ES-I3 (cell line): ENCODE data around the gene ABHD5.
"Not testable (repeated sequence)": the region's sequence is repeated elsewhere in the genome, so short reads cannot be mapped to it uniquely, and the experiment has no call there.

Source experiments
- H3K36me3 ChIP-seq: 2 replicates; pipeline ENCODE4 v1.6.1; 2013; ENCODE audit warnings: mild to moderate bottlenecking, low read length, control low read depth, moderate library complexity; ENCODE audit not compliant: insufficient read depth
- H3K4me1 ChIP-seq: 2 replicates; pipeline ENCODE4 v1.6.1; 2013; ENCODE audit warnings: mild to moderate bottlenecking, control low read depth, low read length; ENCODE audit not compliant: insufficient read depth
- H3K9ac ChIP-seq: 2 replicates; pipeline ENCODE4 v1.6.1; 2013; ENCODE audit warnings: low read depth, mild to moderate bottlenecking, low read length, moderate library complexity
- H3K9me3 ChIP-seq: 2 replicates; pipeline ENCODE4 v1.6.1; 2013; ENCODE audit warnings: mild to moderate bottlenecking, low read length, moderate library complexity; ENCODE audit not compliant: control insufficient read depth, insufficient read depth

Gene ABHD5

DNA sequence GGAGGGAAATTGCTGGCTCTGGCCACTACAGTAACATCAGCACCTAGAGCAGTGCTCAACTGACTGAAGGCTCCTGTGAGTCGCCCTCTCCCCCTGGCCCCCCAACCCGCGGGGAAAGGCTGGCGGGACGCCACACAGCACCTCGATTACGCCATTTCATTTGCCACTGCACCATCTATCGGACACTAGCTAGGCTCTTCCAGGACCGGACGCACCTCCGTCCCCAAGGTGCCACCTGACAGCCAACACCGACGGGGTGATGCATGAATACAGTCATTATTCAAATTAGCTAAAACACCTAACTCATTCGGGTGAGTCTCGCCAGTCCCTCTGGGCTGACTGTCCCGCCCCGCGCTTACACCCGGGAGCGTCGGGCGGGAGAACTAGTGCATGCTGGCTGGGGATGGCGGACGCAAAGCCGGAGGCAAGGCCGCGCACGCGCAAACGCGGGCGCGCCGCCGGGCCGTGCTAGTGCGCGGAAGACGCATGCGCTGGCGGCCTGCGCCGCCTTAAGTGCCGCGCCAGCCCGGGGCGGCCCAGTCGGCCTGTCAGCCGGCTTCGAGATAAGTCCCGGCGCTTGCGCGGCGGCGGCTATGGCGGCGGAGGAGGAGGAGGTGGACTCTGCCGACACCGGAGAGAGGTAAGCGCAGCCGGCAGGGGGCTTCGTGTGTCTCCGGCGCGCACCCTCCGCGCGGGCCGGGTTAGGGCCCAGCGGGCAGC lies at the start of gene ABHD5:
TSS of gene ABHD5 (plus strand) at position 539 of the 720 bp plus-strand sequence. CDS start at position 594, 55 bp downstream.
- Histone ChIP-seq H3K9me3 (no peaks in the 10 kb centered on the region), H3K4me1 (peaks cover 21% of the 10 kb centered on the region), H3K9ac (peak within 1 kb of the TSS; percentile 67), H3K36me3 (no peaks in the 10 kb centered on the region; the same call in 1 of the 2 replicates)

DNA sequence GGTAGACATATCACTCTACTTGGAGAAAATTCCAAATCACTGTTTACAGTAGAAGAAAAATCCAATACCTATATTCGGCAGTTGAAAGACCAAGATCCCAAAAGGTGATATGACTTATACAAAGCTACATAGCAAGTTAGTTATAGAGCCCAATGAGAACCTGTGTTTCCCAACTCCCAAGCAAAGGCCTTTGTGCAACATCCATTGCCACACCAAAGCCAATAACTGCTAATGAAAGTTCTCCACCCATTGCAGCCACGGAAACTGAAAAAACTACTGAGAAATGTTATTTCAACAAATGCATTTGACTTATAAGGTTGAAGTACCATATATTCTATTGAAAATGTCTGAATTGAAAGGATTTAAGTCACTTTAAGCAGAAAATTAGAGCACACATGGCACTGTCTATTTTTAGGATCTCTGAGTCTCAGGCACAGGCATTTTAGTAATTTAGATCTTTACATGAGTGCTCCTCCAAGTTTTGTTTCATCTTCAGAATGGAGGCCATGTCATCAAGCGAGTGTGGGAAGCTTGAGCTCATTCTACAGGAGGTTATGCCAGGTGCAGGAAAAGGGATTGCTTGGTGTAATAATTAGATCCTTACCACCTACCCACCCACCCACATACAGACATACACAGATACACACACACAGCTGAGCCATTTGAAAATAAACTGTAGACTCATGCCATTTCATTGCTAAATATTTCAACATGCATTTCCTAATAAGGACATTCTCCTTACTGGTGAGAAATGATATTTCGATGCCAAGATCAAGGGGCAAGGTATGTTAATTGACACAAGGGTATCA lies 49.2 kb upstream of the ABHD5 start:
- no peak overlapping the region for H3K9ac ChIP-seq
- H3K9me3 ChIP-seq = no peaks in the 10 kb centered on the region
- H3K4me1 ChIP-seq = 0 out of 2 replicates have a peak, but pooled peaks cover 4% of the 10 kb centered on the region
- H3K36me3 ChIP-seq = no peaks in the 10 kb centered on the region

DNA sequence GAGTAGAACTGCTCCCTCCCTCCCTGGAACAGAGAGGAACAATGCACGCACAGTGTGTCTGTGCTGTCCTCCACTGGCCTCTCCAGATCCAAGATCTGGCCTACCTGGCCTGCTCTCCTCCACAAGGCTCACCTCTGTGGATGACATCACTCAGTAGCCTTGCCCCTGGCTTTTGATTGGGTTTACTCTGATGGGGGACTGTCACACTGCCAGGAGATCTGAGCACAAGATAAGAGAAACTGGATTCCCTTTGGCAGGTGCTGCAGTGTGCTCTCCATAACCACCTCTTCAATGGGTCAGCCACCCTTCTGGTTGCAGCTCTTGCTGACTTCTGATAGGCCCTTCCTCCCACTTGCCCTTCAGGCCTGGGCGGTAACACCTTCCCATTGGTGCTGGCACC lies 46.3 kb upstream of the ABHD5 start:
- H3K9me3 ChIP-seq = no peaks in the 10 kb centered on the region
- H3K36me3 ChIP-seq = no peaks in the 10 kb centered on the region
- no peak overlapping the region for H3K9ac ChIP-seq
- H3K4me1 ChIP-seq = peaks cover 2% of the 10 kb centered on the region; the same call in 1 of the 2 replicates

DNA sequence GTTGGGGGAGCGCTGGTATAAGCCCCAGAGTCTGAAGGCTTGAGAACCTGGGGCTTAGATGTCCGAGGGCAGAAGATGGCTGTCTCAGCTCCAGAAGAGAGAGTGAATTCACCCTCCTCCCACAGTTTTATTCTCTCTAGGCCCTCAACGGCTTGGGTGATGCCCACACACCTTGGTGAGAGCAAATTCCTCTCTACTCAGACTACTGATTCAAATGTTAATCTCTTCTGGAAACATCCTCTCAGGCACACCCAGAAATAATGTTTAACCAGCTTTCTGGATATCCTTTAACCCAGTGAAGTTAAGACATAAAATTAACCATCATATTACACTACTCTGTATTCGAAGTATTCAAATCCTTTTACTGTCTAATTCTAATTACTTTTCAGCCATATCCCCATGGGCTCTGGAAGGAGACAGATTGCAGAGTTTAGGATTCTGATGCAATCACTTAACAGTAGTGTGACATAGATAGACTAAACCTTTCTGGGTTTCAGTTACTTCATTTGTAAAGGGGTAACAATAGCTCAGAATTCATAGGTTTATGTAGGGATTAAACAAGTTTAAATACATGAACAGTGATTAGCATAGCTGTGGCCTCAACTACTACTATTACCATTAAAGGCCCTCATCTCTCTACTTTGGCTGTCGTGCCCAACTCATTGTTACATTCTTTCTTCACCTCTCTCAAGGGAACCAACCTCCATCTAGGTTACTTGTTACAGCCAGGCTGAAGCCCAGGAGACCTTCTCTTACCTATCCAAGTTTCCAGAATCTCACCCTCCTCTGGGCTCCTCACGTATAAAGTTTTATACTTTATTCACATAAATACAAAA lies 43.2 kb upstream of the ABHD5 start:
- Histone ChIP-seq H3K36me3 (no peaks in the 10 kb centered on the region), H3K9ac (no peak overlapping the region), H3K4me1 (peaks cover 2% of the 10 kb centered on the region; the same call in 1 of the 2 replicates), H3K9me3 (no peaks in the 10 kb centered on the region)

DNA sequence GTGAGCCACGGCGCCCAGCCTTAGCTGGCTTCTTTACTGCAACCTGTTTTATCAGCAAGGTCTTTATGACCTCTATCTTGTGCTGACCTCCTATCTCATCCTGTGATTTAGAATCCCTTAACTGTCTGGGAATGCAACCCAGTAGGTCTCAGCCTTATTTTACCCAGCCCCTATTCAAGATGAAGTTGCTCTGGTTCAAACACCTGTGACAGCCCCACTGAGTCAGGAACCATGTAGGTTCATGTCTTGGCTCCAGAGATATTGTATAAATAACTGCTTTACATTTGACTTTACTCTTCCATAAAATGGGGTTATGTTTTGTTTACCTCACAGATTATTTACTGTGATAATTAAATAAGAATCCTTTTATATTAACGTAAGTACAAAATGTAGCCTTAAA lies 41.8 kb upstream of the ABHD5 start:
- no peaks in the 10 kb centered on the region for H3K36me3 ChIP-seq
- peaks cover 2% of the 10 kb centered on the region; the same call in 1 of the 2 replicates for H3K4me1 ChIP-seq
- H3K9ac ChIP-seq = no peak overlapping the region
- H3K9me3 ChIP-seq = no peaks in the 10 kb centered on the region

DNA sequence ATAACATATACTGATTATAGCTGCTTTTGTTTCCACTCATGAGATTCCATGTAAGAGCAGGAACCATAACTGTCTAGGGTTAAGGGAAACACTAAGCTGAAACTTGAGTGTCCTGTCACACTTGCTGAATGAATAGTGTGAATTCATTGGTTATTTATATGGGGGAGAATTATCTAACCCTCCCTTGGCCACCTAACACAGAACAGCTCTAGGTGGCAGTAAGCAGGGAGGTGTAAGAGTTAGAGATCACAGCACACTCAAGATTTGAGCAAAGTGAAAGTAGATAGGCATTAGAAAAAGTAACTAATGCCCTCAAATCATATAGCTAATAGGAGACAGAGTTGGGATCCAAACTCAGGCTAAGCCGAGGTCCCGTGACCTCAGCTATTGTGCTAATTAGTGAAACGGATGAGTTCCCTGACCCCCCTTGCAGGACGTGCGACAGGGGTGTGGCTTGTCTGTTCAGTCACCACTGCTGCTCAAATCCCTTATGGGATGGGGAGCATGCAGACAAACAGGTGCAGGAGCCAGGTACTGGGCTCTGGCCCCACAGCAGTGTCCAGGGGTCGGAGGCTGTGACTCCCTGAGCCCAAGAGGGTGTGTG lies 41.3 kb upstream of the ABHD5 start:
- H3K9me3 ChIP-seq = no peaks in the 10 kb centered on the region
- H3K4me1 ChIP-seq = peaks cover 2% of the 10 kb centered on the region; the same call in 1 of the 2 replicates
- no peak overlapping the region; the same call in 1 of the 2 replicates for H3K9ac ChIP-seq
- H3K36me3 ChIP-seq = no peaks in the 10 kb centered on the region

DNA sequence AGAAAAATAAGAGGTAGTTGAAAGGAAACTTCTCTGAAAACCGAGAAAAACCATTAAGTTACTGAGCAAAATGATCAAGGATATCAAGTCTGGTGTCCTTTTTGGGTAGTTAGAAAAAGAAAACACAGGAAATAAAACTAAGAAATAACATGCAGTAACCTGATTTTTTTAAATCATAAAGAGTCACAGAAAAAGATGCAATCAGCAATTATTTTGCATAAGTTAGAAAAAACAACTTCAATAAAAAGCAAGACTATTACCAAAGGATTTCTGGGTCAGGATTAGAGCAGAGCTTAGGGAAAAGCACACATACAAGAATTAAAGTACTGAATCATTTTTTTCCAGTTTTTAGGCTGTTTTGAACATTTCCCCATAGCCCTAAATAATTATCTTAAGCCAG lies 40.4 kb upstream of the ABHD5 start:
- no peaks in the 10 kb centered on the region for H3K36me3 ChIP-seq
- H3K9me3 ChIP-seq = no peaks in the 10 kb centered on the region
- no peak overlapping the region for H3K9ac ChIP-seq
- peaks cover 2% of the 10 kb centered on the region; the same call in 1 of the 2 replicates for H3K4me1 ChIP-seq

DNA sequence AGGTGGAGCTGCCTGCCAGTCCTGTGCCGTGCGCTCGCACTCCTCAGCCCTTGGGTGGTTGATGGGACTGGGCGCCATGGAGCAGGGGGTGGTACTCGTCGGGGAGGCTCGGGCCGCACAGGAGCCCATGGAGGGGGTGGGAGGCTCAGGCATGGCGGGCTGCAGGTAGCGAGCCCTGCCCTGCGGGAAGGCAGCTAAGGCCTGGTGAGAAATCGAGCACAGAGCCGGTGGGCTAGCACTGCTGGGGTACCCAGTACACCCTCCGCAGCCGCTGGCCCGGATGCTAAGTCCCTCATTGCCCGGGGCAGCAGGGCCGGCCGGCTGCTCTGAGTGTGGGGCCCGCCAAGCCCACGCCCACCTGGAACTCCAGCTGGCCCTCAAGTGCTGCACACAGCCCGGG lies 34.3 kb upstream of the ABHD5 start:
- H3K9me3 ChIP-seq, H3K36me3 ChIP-seq, H3K9ac ChIP-seq, H3K4me1 ChIP-seq: not testable (repeated sequence)

DNA sequence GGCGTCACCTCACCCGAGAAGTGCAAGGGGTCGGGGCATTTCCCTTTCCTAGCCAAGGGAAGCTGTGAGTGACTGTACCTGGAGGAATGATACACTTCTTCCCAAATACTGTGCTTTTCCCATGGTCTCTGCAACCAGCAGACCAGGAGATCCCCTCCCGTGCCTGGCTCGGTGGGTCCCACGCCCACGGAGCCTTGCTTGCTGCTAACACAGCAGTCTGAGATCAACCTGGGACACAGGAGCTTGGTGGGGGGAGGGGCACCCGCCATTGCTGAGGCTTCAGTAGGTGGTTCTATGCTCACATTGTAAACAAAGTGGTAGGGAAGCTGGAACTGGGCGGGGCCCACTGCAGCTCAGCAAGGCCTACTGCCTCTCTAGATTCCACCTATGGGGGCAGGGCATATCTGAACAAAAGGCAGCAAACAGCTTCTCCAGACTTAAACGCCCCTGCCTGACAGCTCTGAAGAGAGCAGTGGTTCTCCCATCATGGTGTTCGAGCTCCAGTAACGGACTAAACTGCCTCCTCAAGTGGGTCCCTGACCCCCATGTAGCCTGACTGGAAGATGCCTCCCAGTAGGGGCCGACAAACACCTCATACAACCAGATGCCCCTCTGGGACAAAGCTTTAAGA lies 31.4 kb upstream of the ABHD5 start:
- Histone ChIP-seq H3K4me1 (no peaks in the 10 kb centered on the region), H3K36me3 (no peaks in the 10 kb centered on the region), H3K9ac (no peak overlapping the region), H3K9me3 (no peaks in the 10 kb centered on the region)

DNA sequence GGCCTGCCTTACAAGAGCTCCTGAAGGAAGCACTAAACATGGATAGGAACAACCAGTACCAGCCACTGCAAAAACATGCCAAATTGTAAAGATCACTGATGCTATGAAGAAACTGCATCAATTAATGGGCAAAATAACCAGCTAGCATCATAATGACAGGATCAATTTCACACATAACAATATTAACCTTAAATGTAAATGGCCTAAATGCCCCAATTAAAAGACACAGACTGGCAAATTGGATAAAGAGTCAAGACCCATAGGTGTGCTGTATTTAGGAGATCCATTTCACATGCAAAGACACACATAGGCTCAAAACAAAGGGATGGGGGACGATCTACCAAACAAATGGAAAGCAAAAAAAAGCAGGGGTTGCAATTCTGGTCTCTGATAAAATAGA lies 29.4 kb upstream of the ABHD5 start:
- H3K9ac ChIP-seq, H3K36me3 ChIP-seq, H3K9me3 ChIP-seq, H3K4me1 ChIP-seq: not testable (repeated sequence)

DNA sequence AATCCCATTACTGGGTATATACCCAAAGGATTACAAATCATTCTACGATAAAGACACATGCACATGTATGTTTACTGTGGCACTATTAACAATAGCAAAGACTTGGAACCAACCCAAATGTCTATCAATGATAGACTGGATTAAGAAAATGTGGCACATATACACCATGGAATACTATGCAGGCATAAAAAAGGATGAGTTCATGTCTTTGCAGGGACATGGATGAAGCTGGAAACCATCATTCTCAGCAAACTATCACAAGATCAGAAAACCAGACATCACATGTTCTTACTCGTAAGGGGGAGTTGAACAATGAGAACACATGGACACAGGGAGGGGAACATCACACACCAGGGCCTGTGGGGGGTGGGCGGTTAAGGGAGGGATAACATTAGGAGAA lies 25.7 kb upstream of the ABHD5 start:
- not testable (repeated sequence) for H3K9ac ChIP-seq, H3K9me3 ChIP-seq, H3K4me1 ChIP-seq, H3K36me3 ChIP-seq

DNA sequence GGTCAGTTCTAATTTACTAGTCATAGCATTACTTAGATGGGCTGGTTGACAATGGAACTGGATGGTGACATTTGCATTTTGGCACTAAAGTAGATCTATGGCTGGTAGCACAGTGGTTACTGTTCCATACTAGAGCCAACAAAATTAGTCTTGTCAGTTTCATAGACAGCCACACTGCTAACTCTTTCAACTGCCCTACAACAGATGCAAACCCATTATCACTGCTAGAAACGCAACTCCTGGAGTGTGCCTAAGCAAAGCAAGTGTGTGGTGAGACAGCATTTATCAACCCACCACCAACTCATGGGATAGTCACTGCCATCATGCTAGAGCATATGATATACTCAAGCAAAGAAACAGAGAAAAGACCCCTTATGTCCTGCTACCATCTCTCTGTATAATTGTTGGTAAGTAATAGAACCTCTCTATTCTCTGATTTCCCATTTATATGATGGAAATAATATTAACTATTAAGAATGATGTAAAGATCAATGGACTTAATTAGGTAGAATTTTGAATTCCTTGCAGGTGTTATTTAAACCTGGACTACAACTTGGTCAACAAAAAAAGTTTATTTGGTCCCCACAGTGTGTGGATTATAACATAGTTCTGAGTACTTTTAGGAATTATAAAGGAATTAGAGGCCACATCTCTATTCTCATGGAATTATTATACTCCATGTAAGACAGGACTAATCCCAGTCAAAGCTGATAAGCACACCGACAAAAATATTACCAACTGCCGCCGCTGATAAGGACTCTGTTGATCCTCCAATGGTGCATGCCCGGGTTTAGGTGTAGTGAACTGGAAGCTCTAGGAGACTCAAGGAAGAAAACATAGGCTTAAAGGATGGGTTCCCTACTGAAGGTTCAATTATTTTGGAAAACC lies 19.9 kb upstream of the ABHD5 start:
- H3K4me1 ChIP-seq = no peaks in the 10 kb centered on the region
- H3K9ac ChIP-seq = no peak overlapping the region
- no peaks in the 10 kb centered on the region for H3K9me3 ChIP-seq
- no peaks in the 10 kb centered on the region for H3K36me3 ChIP-seq
